Measurements from ENCODE around the gene MAEL. TPM values are rescaled to one million over a fixed set of nuclear protein-coding genes. Genes with fewer than 3 reads are reported as not detected.

Gene MAEL
- total and polyA plus RNA-seq, 2 donors (not counting 1 experiment from before 2014, with no cell fraction given): 0.04 TPM; not detected in 1

- Mint-ChIP-seq H3K27me3 (peaks cover 25% of the 10 kb centered on the region), H3K9me3 (ENCODE audit: insufficient read depth) (no peaks in the 10 kb centered on the region), H3K4me3 (no peak overlapping the region), H3K27ac (no peak overlapping the region), H3K4me1 (no peaks in the 10 kb centered on the region)
- peaks cover 0 to 13% (median 2%) of the 10 kb centered on the region in 4 experiments for H3K27me3 ChIP-seq (replicated peaks in 1 of 4; ENCODE audit: control extremely low read depth in 1 of 4, control insufficient read depth in 3 of 4, insufficient read depth in 4 of 4, low read length in 3 of 4)
- H2AFZ ChIP-seq (ENCODE audit: insufficient read depth, low read depth, low read length, poor library complexity, severe bottlenecking): no peak overlapping the region
- H3K27ac ChIP-seq (ENCODE audit: low read length in 2 of 2): no peak overlapping the region
- ATAC-seq (ENCODE audit: low read depth) (no peak), DNase-seq (no peak)
- H3K36me3 ChIP-seq (replicated peaks in 1 of 2; ENCODE audit: control extremely low read depth in 1 of 2, control insufficient read depth in 1 of 2, extremely low read depth in 1 of 2, insufficient read depth in 2 of 2, low read length in 1 of 2): no peaks in the 10 kb centered on the region
- no peak overlapping the region for H3K4me3 ChIP-seq (ENCODE audit: control extremely low read depth in 1 of 5, extremely low read depth in 1 of 5, insufficient read depth in 1 of 5, low read depth in 2 of 5, low read length in 4 of 5)
- H3K79me2 ChIP-seq (ENCODE audit: control insufficient read depth, insufficient read depth, low read length): no peaks in the 10 kb centered on the region
- CTCF ChIA-PET: no interaction called here
- no peak overlapping the region for H3K4me2 ChIP-seq (replicated peaks; ENCODE audit: low read depth, low read length, poor library complexity, severe bottlenecking)
- no peak overlapping the region for H3K9ac ChIP-seq (ENCODE audit: low read length)
- H3K4me1 ChIP-seq (ENCODE audit: control insufficient read depth in 2 of 2, insufficient read depth in 2 of 2, low read length in 2 of 2): no peaks in the 10 kb centered on the region
- no peak for TF ChIP-seq CTCF (IDR thresholded peaks at IDR 0.05)
- no peaks in the 10 kb centered on the region for H3K9me3 ChIP-seq (ENCODE audit: control extremely low read depth in 1 of 3, control insufficient read depth in 2 of 3, insufficient read depth in 1 of 3, low read length in 2 of 3)
- WGBS (ENCODE audit: insufficient coverage): 100% methylated on average over 2 of the region's 2 CpGs
- H4K20me1 ChIP-seq (ENCODE audit: control insufficient read depth, insufficient read depth, low read length, poor library complexity, severe bottlenecking): no peaks in the 10 kb centered on the region
- intact Hi-C loops (cut with micrococcal nuclease): no loop called here
- POLR2A ChIA-PET: no interaction called here
These were observed 32.2 kb upstream of the MAEL start for GRCh38 chr1:166956872-166957271.

GRCh38 chr1:166960858-166961474, 28.1 kb upstream of the MAEL start:
- H3K36me3 ChIP-seq (replicated peaks in 1 of 2; ENCODE audit: control extremely low read depth in 1 of 2, control insufficient read depth in 1 of 2, extremely low read depth in 1 of 2, insufficient read depth in 2 of 2, low read length in 1 of 2): no peaks in the 10 kb centered on the region
- DNase-seq (no peak), ATAC-seq (ENCODE audit: low read depth) (no peak)
- Mint-ChIP-seq H3K9me3 (ENCODE audit: insufficient read depth) (no peaks in the 10 kb centered on the region), H3K27ac (no peak overlapping the region), H3K4me1 (no peaks in the 10 kb centered on the region), H3K27me3 (peaks cover 17% of the 10 kb centered on the region), H3K4me3 (no peak overlapping the region)
- ChIA-PET CTCF (no interaction called here), POLR2A (no interaction called here)
- H4K20me1 ChIP-seq (ENCODE audit: control insufficient read depth, insufficient read depth, low read length, poor library complexity, severe bottlenecking): no peaks in the 10 kb centered on the region
- no peaks in the 10 kb centered on the region for H3K79me2 ChIP-seq (ENCODE audit: control insufficient read depth, insufficient read depth, low read length)
- no peaks in the 10 kb centered on the region for H3K4me1 ChIP-seq (ENCODE audit: control insufficient read depth in 2 of 2, insufficient read depth in 2 of 2, low read length in 2 of 2)
- TF ChIP-seq EZH2 (IDR thresholded peaks at IDR 0.05; ENCODE audit: borderline replicate concordance, insufficient read depth, low read depth, low read length, poor library complexity, severe bottlenecking): no peak
- TF ChIP-seq CTCF (IDR thresholded peaks at IDR 0.05): no peak
- H2AFZ ChIP-seq (ENCODE audit: insufficient read depth, low read depth, low read length, poor library complexity, severe bottlenecking): no peak overlapping the region
- WGBS (ENCODE audit: insufficient coverage): no CpG with 5 or more reads among the region's 1 CpG
- H3K9ac ChIP-seq (ENCODE audit: low read length): no peak overlapping the region
- no peaks in the 10 kb centered on the region for H3K9me3 ChIP-seq (ENCODE audit: control extremely low read depth in 1 of 3, control insufficient read depth in 2 of 3, insufficient read depth in 1 of 3, low read length in 2 of 3)
- H3K27me3 ChIP-seq (replicated peaks in 1 of 4; ENCODE audit: control extremely low read depth in 1 of 4, control insufficient read depth in 3 of 4, insufficient read depth in 4 of 4, low read length in 3 of 4): peaks cover 0 to 9% (median 5%) of the 10 kb centered on the region in 4 experiments
- no peak overlapping the region for H3K4me3 ChIP-seq (ENCODE audit: control extremely low read depth in 1 of 5, extremely low read depth in 1 of 5, insufficient read depth in 1 of 5, low read depth in 2 of 5, low read length in 4 of 5)
- intact Hi-C loops (cut with micrococcal nuclease): no loop called here
- H3K27ac ChIP-seq (ENCODE audit: low read length in 2 of 2): no peak overlapping the region
- H3K4me2 ChIP-seq (replicated peaks; ENCODE audit: low read depth, low read length, poor library complexity, severe bottlenecking): no peak overlapping the region

Data from B cell (primary cell).